ENCODE measurements around the gene SLC25A29.
"Not testable (repeated sequence)": the region's sequence is repeated elsewhere in the genome, so short reads cannot be mapped to it uniquely, and the experiment has no call there.

SLC25A29 gene

GRCh38 chr14:100309028-100309737 lies 2.9 kb upstream of the SLC25A29 start:
- Histone ChIP-seq H3K36me3 (ENCODE audit: control insufficient read depth, insufficient read depth, low read length) (no peaks in the 10 kb centered on the region), H3K27me3 (ENCODE audit: control insufficient read depth, insufficient read depth, low read length) (no peaks in the 10 kb centered on the region; the same call in 1 of the 2 replicates)

GRCh38 chr14:100308427-100308792 lies 2.2 kb upstream of the SLC25A29 start:
- H3K27ac ChIP-seq (ENCODE audit: low read length); H3K9me3 ChIP-seq (ENCODE audit: control insufficient read depth, insufficient read depth, low read length); DNase-seq (ENCODE audit: low read depth, low spot score); H3K4me3 ChIP-seq (ENCODE audit: low read length); H3K27me3 ChIP-seq (ENCODE audit: control insufficient read depth, insufficient read depth, low read length); H3K36me3 ChIP-seq (ENCODE audit: control insufficient read depth, insufficient read depth, low read length): not testable (repeated sequence)
- H3K4me1 ChIP-seq (ENCODE audit: control insufficient read depth, insufficient read depth, low read length): peaks cover 12% of the 10 kb centered on the region
- no CpG with 5 or more reads among the region's 6 CpGs for WGBS (ENCODE audit: insufficient coverage, insufficient read length)

More at GRCh38 chr14:100309028-100309737, 2.9 kb upstream of the SLC25A29 start:
- Histone ChIP-seq H3K27ac (ENCODE audit: low read length) (no peak overlapping the region), H3K4me1 (ENCODE audit: control insufficient read depth, insufficient read depth, low read length) (peaks cover 9% of the 10 kb centered on the region), H3K4me3 (ENCODE audit: low read length) (no peak overlapping the region), H3K9me3 (ENCODE audit: control insufficient read depth, insufficient read depth, low read length) (no peaks in the 10 kb centered on the region)
- DNase-seq (ENCODE audit: low read depth, low spot score): no peak
- no CpG with 5 or more reads among the region's 8 CpGs for WGBS (ENCODE audit: insufficient coverage, insufficient read length)

- no peaks in the 10 kb centered on the region for H3K9me3 ChIP-seq (ENCODE audit: control insufficient read depth, insufficient read depth, low read length)
Observed at GRCh38 chr14:100307766-100308426, 1.7 kb upstream of the SLC25A29 start.

GRCh38 chr14:100306998-100307765 lies 938 bp upstream of the SLC25A29 start:
- Histone ChIP-seq H3K36me3 (ENCODE audit: control insufficient read depth, insufficient read depth, low read length) (no peaks in the 10 kb centered on the region), H3K4me1 (ENCODE audit: control insufficient read depth, insufficient read depth, low read length) (peaks cover 12% of the 10 kb centered on the region), H3K9me3 (ENCODE audit: control insufficient read depth, insufficient read depth, low read length) (no peaks in the 10 kb centered on the region), H3K27me3 (ENCODE audit: control insufficient read depth, insufficient read depth, low read length) (no peaks in the 10 kb centered on the region; the same call in 1 of the 2 replicates), H3K4me3 (ENCODE audit: low read length) (peak overlapping the region; percentile 97), H3K27ac (ENCODE audit: low read length) (no peak overlapping the region)
- no CpG with 5 or more reads among the region's 49 CpGs for WGBS (ENCODE audit: insufficient coverage, insufficient read length)
- DNase-seq (ENCODE audit: low read depth, low spot score): no peak

More at GRCh38 chr14:100307766-100308426, 1.7 kb upstream of the SLC25A29 start:
- no peak overlapping the region; the same call in 1 of the 2 replicates for H3K4me3 ChIP-seq (ENCODE audit: low read length)
- H3K27me3 ChIP-seq (ENCODE audit: control insufficient read depth, insufficient read depth, low read length): no peaks in the 10 kb centered on the region; the same call in 1 of the 2 replicates
- H3K36me3 ChIP-seq (ENCODE audit: control insufficient read depth, insufficient read depth, low read length): no peaks in the 10 kb centered on the region
- H3K27ac ChIP-seq (ENCODE audit: low read length): no peak overlapping the region
- peaks cover 12% of the 10 kb centered on the region for H3K4me1 ChIP-seq (ENCODE audit: control insufficient read depth, insufficient read depth, low read length)
- no peak for DNase-seq (ENCODE audit: low read depth, low spot score)
- WGBS (ENCODE audit: insufficient coverage, insufficient read length): no CpG with 5 or more reads among the region's 5 CpGs

- DNase-seq (ENCODE audit: low read depth, low spot score): no peak
- Histone ChIP-seq H3K4me3 (ENCODE audit: low read length) (peak overlapping the region; percentile 97), H3K27ac (ENCODE audit: low read length) (no peak overlapping the region), H3K9me3 (ENCODE audit: control insufficient read depth, insufficient read depth, low read length) (no peaks in the 10 kb centered on the region), H3K4me1 (ENCODE audit: control insufficient read depth, insufficient read depth, low read length) (peaks cover 10% of the 10 kb centered on the region), H3K36me3 (ENCODE audit: control insufficient read depth, insufficient read depth, low read length) (no peaks in the 10 kb centered on the region), H3K27me3 (ENCODE audit: control insufficient read depth, insufficient read depth, low read length) (no peaks in the 10 kb centered on the region; the same call in 1 of the 2 replicates)
- WGBS (ENCODE audit: insufficient coverage, insufficient read length): no CpG with 5 or more reads among the region's 65 CpGs
Observed at GRCh38 chr14:100305324-100306100, 732 bp downstream of the SLC25A29 start.

- Histone ChIP-seq H3K27me3 (ENCODE audit: control insufficient read depth, insufficient read depth, low read length) (no peaks in the 10 kb centered on the region; the same call in 1 of the 2 replicates), H3K27ac (ENCODE audit: low read length) (no peak overlapping the region), H3K36me3 (ENCODE audit: control insufficient read depth, insufficient read depth, low read length) (no peaks in the 10 kb centered on the region), H3K4me3 (ENCODE audit: low read length) (peak overlapping the region; percentile 97; the same call in 1 of the 2 replicates), H3K4me1 (ENCODE audit: control insufficient read depth, insufficient read depth, low read length) (peaks cover 10% of the 10 kb centered on the region), H3K9me3 (ENCODE audit: control insufficient read depth, insufficient read depth, low read length) (no peaks in the 10 kb centered on the region)
- WGBS (ENCODE audit: insufficient coverage, insufficient read length): no CpG with 5 or more reads among the region's 23 CpGs
- no peak for DNase-seq (ENCODE audit: low read depth, low spot score)
Observed at GRCh38 chr14:100304825-100305323, 1.4 kb downstream of the SLC25A29 start.

GRCh38 chr14:100303925-100304324 lies 2.3 kb downstream of the SLC25A29 start:
- WGBS (ENCODE audit: insufficient coverage, insufficient read length): no CpG with 5 or more reads among the region's 4 CpGs
- no peak overlapping the region for H3K27ac ChIP-seq (ENCODE audit: low read length)

GRCh38 chr14:100303179-100303578 lies 3.1 kb downstream of the SLC25A29 start:
- no CpG with 5 or more reads among the region's 8 CpGs for WGBS (ENCODE audit: insufficient coverage, insufficient read length)
- Histone ChIP-seq H3K4me1 (ENCODE audit: control insufficient read depth, insufficient read depth, low read length) (peaks cover 10% of the 10 kb centered on the region), H3K27ac (ENCODE audit: low read length) (no peak overlapping the region), H3K27me3 (ENCODE audit: control insufficient read depth, insufficient read depth, low read length) (no peaks in the 10 kb centered on the region; the same call in 1 of the 2 replicates), H3K4me3 (ENCODE audit: low read length) (no peak overlapping the region), H3K9me3 (ENCODE audit: control insufficient read depth, insufficient read depth, low read length) (no peaks in the 10 kb centered on the region), H3K36me3 (ENCODE audit: control insufficient read depth, insufficient read depth, low read length) (0 out of 2 replicates have a peak, but pooled peaks cover 2% of the 10 kb centered on the region)
- DNase-seq (ENCODE audit: low read depth, low spot score): no peak

More at GRCh38 chr14:100303925-100304324, 2.3 kb downstream of the SLC25A29 start:
- H3K9me3 ChIP-seq (ENCODE audit: control insufficient read depth, insufficient read depth, low read length): no peaks in the 10 kb centered on the region
- no peaks in the 10 kb centered on the region; the same call in 1 of the 2 replicates for H3K27me3 ChIP-seq (ENCODE audit: control insufficient read depth, insufficient read depth, low read length)
- 0 out of 2 replicates have a peak, but pooled peaks cover under 1% of the 10 kb centered on the region for H3K36me3 ChIP-seq (ENCODE audit: control insufficient read depth, insufficient read depth, low read length)
- no peak overlapping the region for H3K4me3 ChIP-seq (ENCODE audit: low read length)
- no peak for DNase-seq (ENCODE audit: low read depth, low spot score)
- H3K4me1 ChIP-seq (ENCODE audit: control insufficient read depth, insufficient read depth, low read length): peaks cover 10% of the 10 kb centered on the region

- DNase-seq (ENCODE audit: low read depth, low spot score): no peak
- no peak overlapping the region for H3K4me3 ChIP-seq (ENCODE audit: low read length)
- no peak overlapping the region for H3K27ac ChIP-seq (ENCODE audit: low read length)
- no peaks in the 10 kb centered on the region; the same call in 1 of the 2 replicates for H3K27me3 ChIP-seq (ENCODE audit: control insufficient read depth, insufficient read depth, low read length)
- H3K4me1 ChIP-seq (ENCODE audit: control insufficient read depth, insufficient read depth, low read length): peaks cover 9% of the 10 kb centered on the region
- H3K9me3 ChIP-seq (ENCODE audit: control insufficient read depth, insufficient read depth, low read length): no peaks in the 10 kb centered on the region
- no CpG with 5 or more reads among the region's 2 CpGs for WGBS (ENCODE audit: insufficient coverage, insufficient read length)
- H3K36me3 ChIP-seq (ENCODE audit: control insufficient read depth, insufficient read depth, low read length): peaks cover 6% of the 10 kb centered on the region; the same call in 1 of the 2 replicates
Observed at GRCh38 chr14:100302616-100303015, 3.6 kb downstream of the SLC25A29 start.

Data from iPS DF 6.9 (cell line).